GM12878 (cell line): ENCODE data around the gene C12orf60. TPM values are rescaled to one million over a fixed set of nuclear protein-coding genes. Genes with fewer than 3 reads are reported as not detected.

Experiments
- BMI1 ChIP-seq: fragments of 450-650 bp; IDR thresholded peaks from 2 replicates; pipeline ENCODE4 v1.6.1; 2016; ENCODE audit warnings: mild to moderate bottlenecking, moderate library complexity, borderline replicate concordance
- CEBPB ChIP-seq, 2 experiments: fragments of 150-350 bp in 1 of 2; IDR thresholded peaks; 2 replicates each; pipeline ENCODE4 v1.6.1; 2012 to 2014; ENCODE audit warnings: low read depth in 2 of 2, low read length in 2 of 2, borderline replicate concordance in 1 of 2, inconsistent platforms in 1 of 2
- CEBPZ ChIP-seq: fragments of 150-350 bp; IDR thresholded peaks from 2 replicates; pipeline ENCODE4 v1.6.1; 2016; ENCODE audit warnings: low read depth, low read length
- ELK1 ChIP-seq: IDR thresholded peaks from 2 replicates; pipeline ENCODE4 v1.6.1; 2012; ENCODE audit warnings: low read depth, low read length, improper control_type of control experiment
- MEF2A ChIP-seq: IDR thresholded peaks from 2 replicates; pipeline ENCODE4 v1.6.1; 2011; ENCODE audit warnings: low read depth, mild to moderate bottlenecking, low read length, moderate library complexity; ENCODE audit not compliant: insufficient read depth
- MXI1 ChIP-seq: fragments of 150-350 bp; IDR thresholded peaks from 2 replicates; pipeline ENCODE4 v1.6.1; 2011; ENCODE audit warnings: low read depth, mild to moderate bottlenecking, inconsistent platforms, low read length, improper control_type of control experiment
- NR2C2 ChIP-seq: IDR thresholded peaks from 2 replicates; pipeline ENCODE4 v1.6.1; 2011; ENCODE audit warnings: borderline replicate concordance, low read depth; ENCODE audit not compliant: control insufficient read depth, insufficient read length
- NRF1 ChIP-seq: conservative IDR thresholded peaks from 2 replicates; pipeline ENCODE4 v1.6.1; 2011; ENCODE audit warnings: mild to moderate bottlenecking, low read depth, low read length, improper control_type of control experiment
- RB1 ChIP-seq: fragments of 450-650 bp; formaldehyde crosslinking; IDR thresholded peaks from 2 replicates; pipeline ENCODE4 v1.6.1; 2017; ENCODE audit warnings: mild to moderate bottlenecking, borderline replicate concordance
- RELA ChIP-seq: fragments of 450-650 bp; IDR thresholded peaks from 2 replicates; pipeline ENCODE4 v1.8.0; 2014; ENCODE audit warnings: borderline replicate concordance; ENCODE audit not compliant: partially characterized antibody
- SIX5 ChIP-seq: IDR thresholded peaks from 2 replicates; pipeline ENCODE4 v1.6.1; 2011; ENCODE audit warnings: mild to moderate bottlenecking, low read depth, low read length, moderate library complexity; ENCODE audit not compliant: severe bottlenecking
- polyA plus RNA-seq, 11 experiments: library from polyadenylated mRNA; depleted of rRNA in 4 of 11; unstranded in 6 of 11; stranded (reverse) in 5 of 11; fragments of >200 nt; fragmentation: Nextera tagmentation in 4 of 11; fragmentation: Illumina TruSeq in 1 of 11; extraction: Ambion mirVana in 4 of 11; extraction: Trizol in 1 of 11; gene quantifications; 1 replicate in 1 of 11; 2 replicates in 10 of 11; pipeline versions ENCODE4 v1.2.1 to v1.2.3, GENCODE V29; 2011 to 2016; ENCODE audit warnings: inconsistent platforms in 2 of 11, missing spikeins in 2 of 11, low read depth in 1 of 11
- total RNA-seq, 4 experiments: library from RNA; depleted of rRNA in 3 of 4; stranded (reverse); fragments of >200 nt in 3 of 4; fragmentation: Illumina TruSeq in 1 of 4; extraction: Trizol in 1 of 4; gene quantifications; 2 replicates each; pipeline versions ENCODE4 v1.2.1 to v1.2.3, GENCODE V29; 2013 to 2021
- TF ChIP-seq, protein P1 (sequence below): fragments of 450-650 bp; conservative IDR thresholded peaks from 2 replicates; pipeline ENCODE4 v1.6.1; 2017; ENCODE audit warnings: mild to moderate bottlenecking, moderate library complexity

C12orf60 gene
- total and polyA plus RNA-seq, 10 of the 15 experiments (the other 5 are each of a cell fraction or from before 2014, with no cell fraction given): 1.8 to 7.2 (median 3.2) TPM

- no peak for TF ChIP-seq MEF2A
- no peak for TF ChIP-seq BMI1
- no peak for TF ChIP-seq SIX5
- TF ChIP-seq ELK1: peak; percentile 39; the same call in 1 of the 2 replicates
- no peak for TF ChIP-seq CEBPZ
- TF ChIP-seq RB1: no peak
- TF ChIP-seq, protein P1, sequence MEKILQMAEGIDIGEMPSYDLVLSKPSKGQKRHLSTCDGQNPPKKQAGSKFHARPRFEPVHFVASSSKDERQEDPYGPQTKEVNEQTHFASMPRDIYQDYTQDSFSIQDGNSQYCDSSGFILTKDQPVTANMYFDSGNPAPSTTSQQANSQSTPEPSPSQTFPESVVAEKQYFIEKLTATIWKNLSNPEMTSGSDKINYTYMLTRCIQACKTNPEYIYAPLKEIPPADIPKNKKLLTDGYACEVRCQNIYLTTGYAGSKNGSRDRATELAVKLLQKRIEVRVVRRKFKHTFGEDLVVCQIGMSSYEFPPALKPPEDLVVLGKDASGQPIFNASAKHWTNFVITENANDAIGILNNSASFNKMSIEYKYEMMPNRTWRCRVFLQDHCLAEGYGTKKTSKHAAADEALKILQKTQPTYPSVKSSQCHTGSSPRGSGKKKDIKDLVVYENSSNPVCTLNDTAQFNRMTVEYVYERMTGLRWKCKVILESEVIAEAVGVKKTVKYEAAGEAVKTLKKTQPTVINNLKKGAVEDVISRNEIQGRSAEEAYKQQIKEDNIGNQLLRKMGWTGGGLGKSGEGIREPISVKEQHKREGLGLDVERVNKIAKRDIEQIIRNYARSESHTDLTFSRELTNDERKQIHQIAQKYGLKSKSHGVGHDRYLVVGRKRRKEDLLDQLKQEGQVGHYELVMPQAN: 0 out of 2 replicates have a peak, but pooled peaks have one; percentile 39
- no peak for TF ChIP-seq RELA
- TF ChIP-seq NR2C2: no peak
- TF ChIP-seq NRF1: no peak
- no peak for TF ChIP-seq MXI1
- TF ChIP-seq CEBPB (IDR thresholded peaks at IDR 0.05; ENCODE audit: borderline replicate concordance in 1 of 2, low read depth in 2 of 2, low read length in 2 of 2): no peak
Observed at GRCh38 chr12:14803830-14804160, 325 bp downstream of the C12orf60 start (continued).
